IgD-negative memory B cell (primary cell): Measurements from ENCODE around the gene COG6. TPM values are rescaled to one million over a fixed set of nuclear protein-coding genes. Genes with fewer than 3 reads are reported as not detected.

ENCODE experiments used
- H3K27ac Mint-ChIP-seq, 3 donors: one replicate each; pipeline ENCODE4 v1.8.0; 2020 to 2022; ENCODE audit warnings: mild to moderate bottlenecking in 3 of 3, mixed read lengths in 3 of 3, moderate library complexity in 1 of 3
- H3K27me3 Mint-ChIP-seq: one replicate; pipeline ENCODE4 v1.8.0; 2021; ENCODE audit warnings: mixed read lengths
- H3K36me3 Mint-ChIP-seq: one replicate; pipeline ENCODE4 v1.8.0; 2020; ENCODE audit warnings: mild to moderate bottlenecking, mixed read lengths
- H3K4me1 Mint-ChIP-seq, 3 donors: one replicate each; pipeline ENCODE4 v1.8.0; 2020 to 2022; ENCODE audit warnings: mixed read lengths in 3 of 3, mild to moderate bottlenecking in 1 of 3
- H3K4me3 Mint-ChIP-seq, 4 donors: one replicate each; pipeline ENCODE4 v1.8.0; 2020 to 2022; ENCODE audit warnings: mild to moderate bottlenecking in 4 of 4, mixed read lengths in 4 of 4, moderate library complexity in 3 of 4
- H3K9me3 Mint-ChIP-seq, 3 donors: one replicate each; pipeline ENCODE4 v1.8.0; 2020 to 2021; ENCODE audit warnings: mixed read lengths in 3 of 3, mild to moderate bottlenecking in 1 of 3
- polyA plus RNA-seq: library from polyadenylated mRNA; unstranded; fragments of 300-500 nt; fragmentation: Illumina TruSeq; gene quantifications from one replicate; pipeline ENCODE4 v1.2.3, GENCODE V29; 2021

COG6 gene
- polyA plus RNA-seq, 1 donor from 2014 or later: 11.7 TPM

DNA sequence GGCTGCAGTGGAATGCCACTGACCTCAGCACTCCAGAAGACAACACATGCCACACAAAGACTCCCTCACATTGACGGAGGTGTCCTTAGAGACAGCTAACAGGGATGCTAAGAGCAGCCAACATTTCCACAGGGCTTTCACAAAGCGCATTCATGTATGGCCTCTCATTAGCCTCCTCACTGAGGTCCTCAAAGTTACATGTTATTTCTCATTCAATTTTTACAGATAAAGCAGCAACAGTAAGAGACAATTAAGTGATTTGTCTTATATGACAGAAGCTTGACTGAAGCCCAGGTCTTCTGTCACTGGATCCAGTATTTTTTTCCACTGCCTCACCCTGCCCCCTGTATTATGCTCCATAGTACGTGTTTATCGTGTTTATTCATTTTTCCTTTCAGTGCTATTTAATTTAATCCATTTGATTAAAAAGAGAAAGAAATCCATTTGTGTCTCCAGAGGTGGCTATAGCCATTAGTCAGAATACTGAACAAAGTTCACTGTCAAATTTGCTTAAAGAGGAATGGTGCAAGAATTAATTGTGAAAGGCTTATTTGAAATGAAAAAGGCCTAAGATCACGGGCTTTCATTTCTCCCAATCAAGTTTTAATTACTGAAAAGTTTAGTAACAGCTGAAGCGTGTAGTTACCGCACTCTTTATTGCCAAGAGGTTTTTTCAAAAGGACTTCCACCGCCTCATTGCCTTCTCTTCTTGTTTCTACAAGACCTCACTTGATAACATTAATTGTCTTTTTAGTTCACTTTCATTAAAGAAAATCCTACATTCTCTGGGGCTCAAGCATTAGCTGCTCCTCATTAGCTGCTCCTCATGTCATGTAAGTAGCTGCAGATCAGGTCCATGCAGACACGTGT is 115.0 kb downstream of the COG6 start:
- Mint-ChIP-seq H3K4me3 (no peak overlapping the region), H3K36me3 (peaks cover 2% of the 10 kb centered on the region), H3K27ac (no peak overlapping the region), H3K27me3 (no peaks in the 10 kb centered on the region), H3K9me3 (no peaks in the 10 kb centered on the region), H3K4me1 (peaks cover 3 to 8% (median 7%) of the 10 kb centered on the region in 3 donors)

DNA sequence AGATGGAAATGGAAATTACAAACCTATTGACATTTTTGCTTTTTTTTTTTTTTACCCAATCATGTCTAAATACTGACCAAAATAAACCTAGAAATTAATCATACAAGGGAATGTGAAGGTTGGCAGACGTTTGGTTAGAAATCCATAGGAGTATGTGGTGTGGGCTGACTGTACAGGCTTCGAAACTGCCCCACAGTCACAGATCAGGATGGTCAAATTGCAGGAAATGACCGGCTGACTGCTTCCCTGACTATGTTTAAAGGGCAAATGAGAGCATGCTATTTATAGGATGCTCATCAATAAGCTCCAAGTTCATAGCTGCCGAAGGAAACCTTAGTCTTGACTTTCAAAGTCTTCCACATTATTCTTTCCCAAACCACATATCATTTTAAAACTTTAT is 118.4 kb downstream of the COG6 start:
- Mint-ChIP-seq H3K4me3 (no peak overlapping the region), H3K4me1 (no peaks in the 10 kb centered on the region), H3K9me3 (no peaks in the 10 kb centered on the region), H3K36me3 (peaks cover 2% of the 10 kb centered on the region), H3K27me3 (no peaks in the 10 kb centered on the region), H3K27ac (no peak overlapping the region)

DNA sequence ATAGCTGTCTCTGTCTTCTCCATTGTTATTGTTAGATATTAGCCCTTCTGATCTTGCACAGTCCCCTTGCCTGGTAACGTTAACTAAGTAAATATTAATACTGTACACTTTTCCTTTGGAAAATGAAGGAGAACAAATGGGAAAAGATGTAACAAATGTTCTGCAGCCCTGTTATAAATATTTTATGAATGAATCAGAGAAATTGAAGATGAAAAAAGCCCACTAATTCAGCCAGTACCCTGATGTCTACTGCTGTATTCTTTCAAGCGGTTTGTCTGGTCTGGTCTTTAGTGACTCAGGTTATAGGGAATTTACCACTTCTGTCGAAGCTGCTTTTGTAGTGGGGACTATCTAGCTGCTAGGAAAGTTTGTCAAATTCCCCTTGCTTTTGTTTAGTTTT is 121.0 kb downstream of the COG6 start:
- no peak overlapping the region for H3K27ac Mint-ChIP-seq
- no peaks in the 10 kb centered on the region for H3K27me3 Mint-ChIP-seq
- no peak overlapping the region for H3K4me3 Mint-ChIP-seq
- no peaks in the 10 kb centered on the region for H3K36me3 Mint-ChIP-seq
- H3K9me3 Mint-ChIP-seq: no peaks in the 10 kb centered on the region
- peaks cover 0 to 3% (median 0%) of the 10 kb centered on the region in 3 donors for H3K4me1 Mint-ChIP-seq

DNA sequence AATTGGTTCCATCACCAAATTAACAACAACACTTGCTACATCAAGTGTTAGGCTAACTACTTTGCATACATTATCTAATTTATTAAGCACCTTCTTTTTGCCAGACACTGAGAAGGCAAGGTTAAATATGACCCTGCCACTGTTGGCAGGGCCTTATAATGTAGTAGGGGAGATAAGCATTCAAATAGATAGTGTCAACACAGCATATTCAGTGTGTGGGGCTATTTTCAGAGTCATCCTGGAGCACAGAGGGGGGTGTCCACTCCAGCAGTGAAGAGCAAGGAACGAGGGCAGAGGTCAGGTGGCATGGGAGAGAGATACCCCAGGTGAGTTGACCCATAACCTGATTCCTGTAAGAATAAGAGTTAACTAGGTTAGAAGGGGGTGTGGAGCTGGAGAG is 121.6 kb downstream of the COG6 start:
- peaks cover 0 to 3% (median 0%) of the 10 kb centered on the region in 3 donors for H3K4me1 Mint-ChIP-seq
- H3K36me3 Mint-ChIP-seq: no peaks in the 10 kb centered on the region
- H3K27me3 Mint-ChIP-seq: no peaks in the 10 kb centered on the region
- H3K27ac Mint-ChIP-seq: no peak overlapping the region
- no peaks in the 10 kb centered on the region for H3K9me3 Mint-ChIP-seq
- no peak overlapping the region for H3K4me3 Mint-ChIP-seq

DNA sequence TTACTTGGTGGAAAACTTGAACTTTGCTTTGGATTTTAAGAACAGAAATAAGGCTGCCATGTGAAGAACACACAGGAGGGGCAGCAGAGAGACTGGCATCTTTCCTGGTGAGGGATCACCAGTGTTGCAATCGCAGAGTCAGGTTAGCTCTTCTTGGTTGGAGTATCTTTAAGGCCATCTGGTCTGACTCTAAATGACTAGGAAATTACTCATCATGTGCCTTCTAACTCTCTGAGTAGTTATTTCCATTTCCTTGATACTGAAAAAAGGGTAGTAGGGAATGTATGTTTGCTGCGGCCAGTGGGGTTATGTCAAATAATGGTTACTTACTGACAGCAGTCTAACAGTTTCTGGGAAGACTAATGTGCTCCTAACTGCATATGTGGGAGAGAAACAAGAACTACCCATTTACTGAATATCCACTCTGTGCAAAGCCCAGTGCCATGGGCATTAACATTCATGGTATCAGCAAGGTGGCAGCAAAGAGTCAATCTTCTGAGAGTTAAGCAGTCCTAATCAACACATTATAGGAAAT is 122.1 kb downstream of the COG6 start:
- Mint-ChIP-seq H3K9me3 (no peaks in the 10 kb centered on the region), H3K4me1 (peaks cover 0 to 3% (median 0%) of the 10 kb centered on the region in 3 donors), H3K36me3 (no peaks in the 10 kb centered on the region), H3K27ac (no peak overlapping the region), H3K27me3 (no peaks in the 10 kb centered on the region), H3K4me3 (no peak overlapping the region)

DNA sequence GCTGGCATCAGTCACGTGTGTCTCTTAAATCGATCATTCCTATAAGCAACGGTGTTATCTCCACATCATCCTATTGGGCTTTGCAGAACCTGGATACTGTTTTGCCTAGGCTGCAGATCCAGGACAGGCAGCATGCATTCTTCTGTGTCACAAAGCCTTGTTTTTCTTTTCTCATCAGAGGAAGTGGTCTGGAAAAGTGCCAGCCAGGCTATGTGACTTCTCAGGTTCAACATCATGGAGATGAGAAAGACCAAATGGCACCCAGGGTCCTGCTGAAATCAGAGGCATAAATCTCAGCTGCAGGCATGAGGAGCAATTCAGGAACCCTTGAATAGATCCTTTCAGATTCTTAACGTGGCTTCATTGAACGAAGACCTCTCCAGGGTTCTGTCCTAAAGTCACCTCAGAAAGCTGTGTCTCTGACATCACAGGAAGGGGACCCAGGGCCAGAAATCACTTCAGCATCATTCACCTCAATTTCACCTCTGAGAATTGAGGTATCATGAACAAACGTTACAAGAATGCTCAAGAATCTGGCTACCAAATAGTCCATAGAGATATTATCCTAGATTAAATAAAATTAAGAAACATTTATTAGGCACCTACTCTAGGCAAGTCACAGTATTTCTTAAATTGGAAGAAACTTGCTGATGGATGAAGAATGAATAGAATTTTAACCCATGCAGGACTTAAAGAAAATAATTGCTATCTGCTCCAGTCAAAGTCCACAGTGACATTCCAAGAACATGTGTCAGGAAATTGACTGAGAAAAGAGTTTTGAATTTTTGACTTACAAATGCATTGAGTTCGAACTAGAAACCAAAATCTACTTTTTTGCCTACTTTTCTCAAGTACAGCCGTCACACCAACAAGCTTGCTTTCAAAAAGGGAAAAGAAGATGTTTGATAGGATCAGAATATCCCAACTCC is 124.1 kb downstream of the COG6 start:
- Mint-ChIP-seq H3K9me3 (no peaks in the 10 kb centered on the region), H3K4me3 (no peak overlapping the region), H3K4me1 (peaks cover 0 to 3% (median 0%) of the 10 kb centered on the region in 3 donors), H3K36me3 (no peaks in the 10 kb centered on the region), H3K27me3 (no peaks in the 10 kb centered on the region), H3K27ac (no peak overlapping the region)

DNA sequence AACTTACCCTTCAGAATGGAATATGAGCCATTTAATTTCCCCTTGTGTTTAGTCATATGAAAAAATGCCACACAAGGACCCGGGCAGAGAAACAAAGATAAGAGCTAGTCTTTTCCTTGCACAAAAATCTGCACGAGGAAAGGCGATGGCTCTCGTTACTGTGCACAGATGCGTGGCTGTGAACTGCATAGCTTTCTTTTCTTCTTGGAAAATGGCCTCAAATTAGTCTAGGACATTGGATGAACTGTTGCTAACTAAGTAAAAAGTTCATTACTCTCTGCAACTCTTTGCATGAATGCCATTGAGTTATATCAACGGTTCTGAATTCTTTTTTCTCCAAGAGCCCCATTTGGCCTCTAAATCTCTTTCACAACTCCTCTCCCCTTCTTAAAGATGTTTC is 125.2 kb downstream of the COG6 start:
- Mint-ChIP-seq H3K27ac (no peak overlapping the region), H3K36me3 (no peaks in the 10 kb centered on the region), H3K9me3 (no peaks in the 10 kb centered on the region), H3K27me3 (no peaks in the 10 kb centered on the region), H3K4me3 (no peak overlapping the region), H3K4me1 (peaks cover 0 to 3% (median 0%) of the 10 kb centered on the region in 3 donors)

DNA sequence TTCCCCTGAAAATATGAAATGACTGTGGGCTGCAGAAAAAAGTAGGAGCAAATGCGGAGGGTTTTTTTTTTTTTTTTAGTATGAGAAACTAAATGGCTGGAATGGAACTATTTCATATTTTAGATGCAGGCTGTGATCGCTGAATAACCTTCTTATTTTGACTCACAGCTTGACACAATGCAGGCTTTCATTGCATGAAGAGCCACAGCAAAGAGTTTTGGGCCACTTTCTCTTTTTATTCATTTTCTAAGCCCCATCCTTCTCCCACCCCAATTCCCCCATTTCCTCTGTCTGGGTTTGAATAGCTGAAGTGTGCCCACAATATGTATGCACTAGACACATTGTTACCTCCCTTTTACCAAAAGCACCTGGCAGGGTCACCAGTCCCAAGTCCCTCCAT is 125.9 kb downstream of the COG6 start:
- Mint-ChIP-seq H3K4me3 (no peak overlapping the region), H3K4me1 (peaks cover 0 to 3% (median 0%) of the 10 kb centered on the region in 3 donors), H3K36me3 (no peaks in the 10 kb centered on the region), H3K27ac (no peak overlapping the region), H3K27me3 (no peaks in the 10 kb centered on the region), H3K9me3 (no peaks in the 10 kb centered on the region)

DNA sequence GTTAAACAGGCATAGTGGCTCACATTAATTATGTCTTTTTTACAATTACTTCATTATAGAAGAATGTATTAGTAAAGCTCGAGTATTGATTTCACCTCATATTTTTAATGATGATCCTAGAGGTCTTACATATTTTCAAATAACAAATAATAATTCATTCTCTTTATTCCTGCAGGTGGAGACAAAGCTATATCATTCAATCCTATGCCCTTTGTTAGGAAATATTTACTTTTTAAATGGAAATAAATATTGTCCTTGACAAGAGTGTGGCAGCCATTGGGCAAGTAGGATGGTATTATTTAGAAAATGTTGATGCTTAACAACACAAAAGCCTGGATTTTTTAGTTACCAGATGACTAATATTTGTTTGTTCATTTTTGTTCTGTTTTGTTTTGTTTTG is 127.6 kb downstream of the COG6 start:
- Mint-ChIP-seq H3K27ac (no peak overlapping the region), H3K4me3 (no peak overlapping the region), H3K36me3 (no peaks in the 10 kb centered on the region), H3K27me3 (no peaks in the 10 kb centered on the region), H3K9me3 (no peaks in the 10 kb centered on the region), H3K4me1 (peaks cover 0 to 3% (median 0%) of the 10 kb centered on the region in 3 donors)

DNA sequence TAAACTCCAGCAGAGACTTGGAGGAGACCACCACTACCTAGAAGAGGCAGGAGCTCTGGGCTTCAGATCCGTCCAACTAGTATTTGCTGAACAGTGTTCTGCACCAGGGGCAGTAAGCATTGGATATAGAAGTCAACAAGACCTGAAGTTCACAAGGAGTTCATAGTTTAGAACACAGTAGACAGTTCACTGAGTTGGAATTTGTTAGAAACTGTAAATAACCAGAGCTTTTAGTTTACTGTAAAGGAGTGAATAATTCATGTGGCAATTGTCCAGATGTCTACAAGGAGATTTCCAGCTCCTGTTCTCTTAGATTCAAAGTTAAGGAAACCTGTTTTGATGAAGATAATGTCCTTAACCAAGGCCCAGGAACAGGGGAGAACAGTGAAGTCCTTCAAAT is 128.9 kb downstream of the COG6 start:
- Mint-ChIP-seq H3K27me3 (no peaks in the 10 kb centered on the region), H3K9me3 (peaks cover 1 to 4% (median 3%) of the 10 kb centered on the region in 3 donors), H3K27ac (no peak overlapping the region), H3K36me3 (peaks cover 1% of the 10 kb centered on the region), H3K4me1 (no peaks in the 10 kb centered on the region), H3K4me3 (no peak overlapping the region)

DNA sequence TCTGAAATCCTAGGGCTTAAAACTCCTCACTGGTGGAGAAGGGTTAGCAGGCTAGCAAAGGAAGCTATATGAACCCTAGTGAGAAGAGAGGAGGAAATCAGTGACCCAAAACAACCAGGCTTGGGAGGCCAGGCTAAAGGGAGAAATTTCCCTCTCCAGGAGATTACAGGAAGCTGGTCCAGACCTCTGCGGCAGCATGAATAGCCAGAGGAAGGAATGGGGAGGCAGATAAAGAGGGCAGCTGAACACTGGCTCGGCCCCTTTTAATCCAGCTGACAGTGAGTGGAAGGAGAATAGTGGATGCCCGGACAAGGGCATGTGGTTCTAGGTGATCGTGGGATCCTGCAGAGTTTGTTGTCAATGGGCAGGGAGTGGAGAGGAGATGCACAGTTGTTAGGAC is 130.6 kb downstream of the COG6 start:
- peaks cover 5 to 8% (median 8%) of the 10 kb centered on the region in 3 donors for H3K9me3 Mint-ChIP-seq
- no peak overlapping the region for H3K27ac Mint-ChIP-seq
- no peak overlapping the region for H3K4me3 Mint-ChIP-seq
- H3K36me3 Mint-ChIP-seq: peaks cover 3% of the 10 kb centered on the region
- H3K27me3 Mint-ChIP-seq: no peaks in the 10 kb centered on the region
- H3K4me1 Mint-ChIP-seq: no peaks in the 10 kb centered on the region

DNA sequence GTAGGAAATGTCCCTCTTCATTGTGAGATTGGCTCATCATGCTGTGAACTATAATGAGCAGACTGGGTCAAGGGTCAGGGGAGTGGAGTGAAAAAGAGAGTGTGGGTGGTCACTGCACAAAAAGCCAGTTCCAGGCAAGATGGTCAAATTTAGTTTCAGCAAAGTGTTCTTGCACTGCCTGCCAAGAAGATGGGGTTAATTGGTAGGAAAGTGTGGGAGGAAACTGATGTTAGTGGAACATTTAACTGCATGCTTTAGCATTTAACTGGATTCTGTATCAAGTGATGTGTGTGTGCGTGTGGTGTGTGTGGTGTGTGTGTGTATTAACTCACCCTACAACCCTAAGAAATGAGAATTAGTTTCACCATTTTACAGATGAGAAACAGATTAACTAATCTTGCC is 131.6 kb downstream of the COG6 start:
- Mint-ChIP-seq H3K36me3 (peaks cover 3% of the 10 kb centered on the region), H3K4me3 (no peak overlapping the region), H3K4me1 (no peaks in the 10 kb centered on the region), H3K27ac (no peak overlapping the region), H3K27me3 (no peaks in the 10 kb centered on the region), H3K9me3 (peaks cover 5 to 8% (median 8%) of the 10 kb centered on the region in 3 donors)

DNA sequence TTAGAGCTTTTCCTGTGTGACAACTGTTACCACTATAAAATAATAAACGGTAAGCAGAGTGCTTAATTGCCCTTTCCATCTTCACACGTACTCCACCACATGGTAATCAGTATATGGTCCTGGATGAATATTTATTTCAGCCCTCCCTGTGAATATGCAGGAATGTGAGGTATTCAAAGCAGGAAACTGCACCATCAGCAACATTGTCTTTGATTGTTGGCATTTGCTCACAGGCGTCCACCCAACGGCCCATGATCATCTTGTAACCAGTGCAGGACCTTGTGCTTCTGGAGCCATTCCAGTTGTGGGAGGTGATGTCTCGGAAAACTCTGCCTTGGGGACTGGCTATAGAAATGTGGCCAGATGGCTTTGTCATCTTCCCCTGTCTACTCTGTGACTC is 132.6 kb downstream of the COG6 start:
- H3K27ac Mint-ChIP-seq: no peak overlapping the region
- H3K4me3 Mint-ChIP-seq: no peak overlapping the region
- no peaks in the 10 kb centered on the region for H3K27me3 Mint-ChIP-seq
- peaks cover 5 to 9% (median 9%) of the 10 kb centered on the region in 3 donors for H3K9me3 Mint-ChIP-seq
- peaks cover 3% of the 10 kb centered on the region for H3K36me3 Mint-ChIP-seq
- H3K4me1 Mint-ChIP-seq: no peaks in the 10 kb centered on the region

DNA sequence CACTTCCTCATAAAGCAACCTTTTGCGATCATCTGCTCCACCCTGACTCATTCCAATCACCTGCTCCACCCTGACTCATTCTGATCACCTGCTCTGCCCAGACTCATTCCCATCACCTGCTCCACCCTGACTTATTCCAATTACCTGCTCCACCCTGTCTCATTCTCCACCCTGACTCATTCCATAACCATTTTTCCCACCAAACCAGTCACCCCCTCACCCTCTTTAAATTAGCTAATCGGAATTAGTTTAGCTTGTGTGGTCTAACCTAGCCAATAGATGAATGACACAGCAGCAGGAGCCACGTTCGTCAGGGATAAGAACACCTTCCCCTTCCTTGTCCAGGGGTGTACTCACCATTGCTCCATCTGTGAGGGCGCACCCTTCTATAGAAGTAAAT is 134.0 kb downstream of the COG6 start:
- H3K4me3 Mint-ChIP-seq: no peak overlapping the region
- H3K9me3 Mint-ChIP-seq: peaks cover 5 to 19% (median 9%) of the 10 kb centered on the region in 3 donors
- no peak overlapping the region for H3K27ac Mint-ChIP-seq
- H3K27me3 Mint-ChIP-seq: peaks cover 3% of the 10 kb centered on the region
- H3K4me1 Mint-ChIP-seq: no peaks in the 10 kb centered on the region
- peaks cover 3% of the 10 kb centered on the region for H3K36me3 Mint-ChIP-seq
